Muscle layer of duodenum (tissue), 2 donors: Measurements from ENCODE around the gene GRAP.
"Not testable (repeated sequence)": the region's sequence is repeated elsewhere in the genome, so short reads cannot be mapped to it uniquely, and the experiment has no call there.

Source experiments
- H3K27ac ChIP-seq: one replicate; pipeline ENCODE4 v1.7.0; 2013; ENCODE audit warnings: mild to moderate bottlenecking, low read length
- H3K27me3 ChIP-seq: one replicate; pipeline ENCODE4 v1.7.0; 2013; ENCODE audit warnings: low read depth, mild to moderate bottlenecking, control low read depth, low read length
- H3K36me3 ChIP-seq, 2 donors: one replicate each; pipeline ENCODE4 v1.7.0; 2013; ENCODE audit warnings: low read length in 2 of 2, control low read depth in 1 of 2, mild to moderate bottlenecking in 1 of 2; ENCODE audit not compliant: insufficient read depth in 2 of 2, control insufficient read depth in 1 of 2
- H3K4me1 ChIP-seq, 2 donors: one replicate each; pipeline ENCODE4 v1.7.0; 2013; ENCODE audit warnings: low read length in 2 of 2, mild to moderate bottlenecking in 2 of 2, control low read depth in 1 of 2, moderate library complexity in 1 of 2; ENCODE audit not compliant: insufficient read depth in 2 of 2, control insufficient read depth in 1 of 2
- H3K4me3 ChIP-seq, 2 donors: one replicate each; pipeline ENCODE4 v1.7.0; 2013; ENCODE audit warnings: low read length in 2 of 2, low read depth in 1 of 2, mild to moderate bottlenecking in 1 of 2
- H3K9me3 ChIP-seq, 2 donors: one replicate each; pipeline ENCODE4 v1.7.0; 2013; ENCODE audit warnings: low read length in 2 of 2, control low read depth in 1 of 2, mild to moderate bottlenecking in 1 of 2; ENCODE audit not compliant: control insufficient read depth in 1 of 2
- donor health status: healthy.

Gene GRAP

DNA sequence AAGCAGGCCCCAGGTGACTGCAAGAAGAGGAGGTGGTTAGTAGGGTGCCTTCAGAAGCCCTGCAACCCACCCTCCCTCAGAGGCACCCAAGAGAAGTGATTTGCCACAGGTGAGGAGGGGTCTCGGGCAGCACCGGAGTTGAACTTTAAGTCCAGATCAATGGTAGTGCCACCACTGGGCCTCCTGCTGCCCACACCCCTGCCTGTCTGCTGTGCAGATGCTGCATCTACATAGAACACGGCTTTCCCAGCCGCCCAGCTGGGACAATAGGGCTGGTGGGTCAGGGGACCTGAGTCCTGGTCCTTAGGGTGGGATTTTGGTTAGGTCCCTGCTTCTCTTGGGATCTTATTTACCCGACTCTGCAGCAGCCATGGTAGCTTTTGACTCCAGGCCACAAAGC lies 24.6 kb downstream of the GRAP start:
- Histone ChIP-seq H3K4me1 (no peaks in the 10 kb centered on the region), H3K4me3 (no peak overlapping the region), H3K27me3 (no peaks in the 10 kb centered on the region), H3K9me3 (no peaks in the 10 kb centered on the region), H3K36me3 (no peaks in the 10 kb centered on the region), H3K27ac (no peak overlapping the region)

DNA sequence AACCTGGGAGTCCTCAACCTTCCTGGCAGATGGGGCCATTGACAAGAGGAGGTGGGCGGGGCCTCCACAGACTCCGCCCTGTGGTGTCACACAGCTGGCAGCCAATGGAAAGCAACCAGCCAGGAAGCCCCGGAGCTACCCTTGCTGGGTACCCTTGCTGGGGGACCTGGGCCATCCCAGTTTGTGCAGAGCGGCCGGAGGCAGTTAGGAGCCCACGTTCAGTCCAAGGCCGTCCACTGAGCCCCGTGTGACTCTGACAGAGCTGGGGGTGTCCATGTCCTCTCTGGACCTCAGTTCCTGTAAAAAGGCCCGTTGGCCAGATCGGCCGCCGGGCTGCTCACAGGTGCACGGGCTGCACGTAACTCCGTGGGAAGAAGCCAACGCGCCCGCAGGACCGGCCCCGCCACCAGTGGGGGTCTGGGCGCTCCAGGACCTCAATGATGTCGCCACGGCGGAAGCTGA lies 25.1 kb downstream of the GRAP start:
- no peaks in the 10 kb centered on the region for H3K36me3 ChIP-seq
- H3K27ac ChIP-seq = no peak overlapping the region
- no peaks in the 10 kb centered on the region for H3K27me3 ChIP-seq
- no peak overlapping the region for H3K4me3 ChIP-seq
- no peaks in the 10 kb centered on the region for H3K9me3 ChIP-seq
- no peaks in the 10 kb centered on the region for H3K4me1 ChIP-seq

DNA sequence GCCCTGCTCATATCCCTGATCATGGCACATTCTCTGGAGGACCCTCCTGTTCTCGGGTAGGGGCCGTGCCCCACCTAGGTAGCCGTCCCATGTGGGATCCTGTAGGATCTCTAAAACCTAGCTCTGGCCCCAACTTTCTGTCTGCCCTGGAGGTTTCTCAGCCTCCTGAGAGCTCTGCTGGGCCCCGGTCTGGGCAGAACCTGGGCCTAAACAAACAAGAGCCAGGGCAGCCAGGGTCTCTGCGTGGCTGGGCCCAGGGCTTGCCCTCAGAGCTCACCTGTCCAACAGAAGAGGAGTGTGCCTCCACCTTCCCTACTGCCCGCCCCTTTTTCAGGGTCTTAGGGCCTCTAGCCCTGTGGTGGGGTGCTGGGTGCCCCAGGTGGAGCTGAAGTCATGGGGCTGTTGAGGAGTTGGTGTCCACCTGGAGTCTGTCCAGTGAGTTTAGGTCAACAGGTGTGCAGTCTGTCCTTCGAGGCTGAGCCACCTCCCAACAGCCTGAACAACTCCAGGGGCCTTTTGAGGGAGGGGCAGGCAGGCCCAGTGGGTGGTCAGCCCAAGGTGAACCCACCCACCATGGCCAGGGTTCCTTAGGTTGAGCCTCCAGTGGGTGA lies 25.6 kb downstream of the GRAP start:
- H3K4me3 ChIP-seq, H3K4me1 ChIP-seq, H3K9me3 ChIP-seq, H3K36me3 ChIP-seq, H3K27ac ChIP-seq, H3K27me3 ChIP-seq: not testable (repeated sequence)

DNA sequence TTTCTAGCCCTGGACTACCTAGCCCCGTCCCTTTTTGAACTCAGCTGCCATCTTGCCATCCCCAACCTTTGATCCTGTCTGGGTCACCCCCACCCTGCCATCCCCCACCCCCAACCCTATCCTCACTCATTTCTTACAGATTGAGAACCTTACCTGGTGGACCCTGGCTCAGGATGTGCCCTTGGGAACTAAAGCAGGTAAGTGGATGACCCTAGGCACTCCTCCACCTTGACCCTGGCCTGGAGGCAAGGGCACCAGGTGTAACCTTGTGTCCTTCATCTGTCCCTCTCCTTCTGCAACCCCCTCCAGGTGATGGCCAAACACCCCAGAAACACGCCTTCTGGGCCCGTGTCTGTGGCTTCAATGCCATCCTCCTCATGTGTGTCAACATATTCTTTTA lies 26.7 kb downstream of the GRAP start:
- Histone ChIP-seq H3K27me3 (no peaks in the 10 kb centered on the region), H3K4me3 (no peak overlapping the region), H3K36me3 (no peaks in the 10 kb centered on the region), H3K27ac (no peak overlapping the region), H3K9me3 (no peaks in the 10 kb centered on the region), H3K4me1 (no peaks in the 10 kb centered on the region)

DNA sequence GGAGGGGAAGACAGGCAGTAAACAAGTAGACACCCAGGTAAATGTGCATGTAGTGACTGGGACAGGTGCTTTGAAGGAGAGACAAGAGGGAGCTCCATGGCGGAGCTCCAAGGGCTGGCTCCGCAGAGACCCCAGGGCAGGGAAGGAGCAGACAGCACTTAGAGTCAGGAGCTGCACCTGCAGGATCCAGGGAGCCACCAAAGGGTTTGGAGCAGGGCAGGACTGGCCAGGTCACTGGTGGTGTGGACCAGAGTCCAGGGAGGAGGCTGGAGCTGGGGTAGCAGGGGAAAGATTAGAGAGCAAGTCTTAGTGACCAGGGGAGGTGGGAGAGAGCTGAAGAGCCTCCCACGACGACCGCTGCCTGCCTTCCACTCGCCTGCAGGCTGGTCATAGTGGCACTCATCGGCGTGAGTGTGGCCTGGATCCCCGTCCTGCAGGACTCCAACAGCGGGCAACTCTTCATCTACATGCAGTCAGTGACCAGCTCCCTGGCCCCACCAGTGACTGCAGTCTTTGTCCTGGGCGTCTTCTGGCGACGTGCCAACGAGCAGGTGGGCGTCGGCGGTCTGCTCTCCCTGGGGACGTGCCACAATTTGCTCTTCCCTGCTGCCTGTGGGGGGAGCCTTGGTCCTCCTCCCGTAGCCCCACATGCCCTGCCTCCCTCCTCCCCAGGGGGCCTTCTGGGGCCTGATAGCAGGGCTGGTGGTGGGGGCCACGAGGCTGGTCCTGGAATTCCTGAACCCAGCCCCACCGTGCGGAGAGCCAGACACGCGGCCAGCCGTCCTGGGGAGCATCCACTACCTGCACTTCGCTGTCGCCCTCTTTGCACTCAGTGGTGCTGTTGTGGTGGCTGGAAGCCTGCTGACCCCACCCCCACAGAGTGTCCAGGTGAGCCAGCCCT lies 27.5 kb downstream of the GRAP start:
- no peaks in the 10 kb centered on the region for H3K36me3 ChIP-seq
- no peaks in the 10 kb centered on the region for H3K9me3 ChIP-seq
- no peak overlapping the region for H3K27ac ChIP-seq
- no peak overlapping the region for H3K4me3 ChIP-seq
- no peaks in the 10 kb centered on the region for H3K27me3 ChIP-seq
- H3K4me1 ChIP-seq = no peaks in the 10 kb centered on the region

DNA sequence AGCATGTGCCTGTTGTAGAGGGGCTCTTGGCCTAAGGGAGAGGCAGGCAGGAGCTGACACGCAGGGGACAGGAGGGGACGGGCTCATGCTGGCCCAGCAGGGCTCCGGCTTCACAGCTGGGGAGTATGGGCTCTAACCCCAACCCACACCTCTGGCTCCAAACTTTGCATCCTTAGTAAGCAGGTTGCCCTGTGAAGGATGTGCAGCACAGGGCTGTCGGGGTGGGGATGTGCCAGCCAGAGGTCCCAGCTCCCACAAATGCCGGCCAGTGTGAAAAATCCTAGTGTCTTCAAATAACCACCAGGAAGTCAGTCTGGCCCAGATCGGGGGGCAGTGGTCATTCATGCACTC lies 28.2 kb downstream of the GRAP start:
- Histone ChIP-seq H3K27ac (no peak overlapping the region), H3K9me3 (no peaks in the 10 kb centered on the region), H3K27me3 (no peaks in the 10 kb centered on the region), H3K36me3 (no peaks in the 10 kb centered on the region), H3K4me1 (no peaks in the 10 kb centered on the region), H3K4me3 (no peak overlapping the region)

DNA sequence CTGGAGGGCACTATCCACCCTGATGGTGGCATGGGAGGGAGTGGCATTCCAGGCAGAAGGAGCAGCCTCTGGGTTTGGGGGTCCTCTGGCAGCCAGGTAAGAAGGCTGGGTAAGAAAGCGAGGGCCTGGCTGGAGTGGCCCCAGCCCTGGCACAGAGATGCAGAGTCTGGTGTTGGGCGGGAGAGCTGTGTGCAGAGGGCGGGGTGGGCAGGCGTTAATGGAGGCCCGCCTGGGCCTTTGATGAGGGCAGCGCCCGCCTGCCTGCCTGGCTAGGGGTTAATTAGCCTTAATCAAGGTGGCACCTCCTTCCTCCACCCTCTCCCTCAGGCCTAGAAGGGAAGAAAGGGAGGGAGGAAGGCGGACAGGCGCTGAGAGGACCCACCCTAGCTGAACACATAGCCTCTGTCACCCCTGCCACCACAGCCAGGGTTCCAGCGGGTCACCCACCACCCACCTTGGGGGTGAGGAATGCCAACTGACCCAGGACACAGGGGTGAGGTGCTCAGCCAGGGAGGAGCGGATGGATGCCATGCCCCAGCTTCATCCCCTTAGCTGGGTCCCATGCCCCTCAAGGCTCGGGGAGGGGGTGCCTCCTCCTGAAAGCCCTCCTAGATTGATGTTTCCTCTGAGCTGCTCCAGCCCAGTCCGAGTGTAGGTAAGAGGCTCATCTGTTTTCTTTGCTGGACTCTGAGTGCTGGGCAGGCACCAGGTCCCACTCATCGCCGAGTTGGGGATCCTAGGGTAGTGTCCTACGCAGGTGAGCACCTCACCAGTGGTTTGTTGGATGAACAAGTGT lies 28.8 kb downstream of the GRAP start:
- Histone ChIP-seq H3K9me3 (no peaks in the 10 kb centered on the region), H3K4me3 (no peak overlapping the region), H3K4me1 (no peaks in the 10 kb centered on the region), H3K27me3 (no peaks in the 10 kb centered on the region), H3K36me3 (no peaks in the 10 kb centered on the region), H3K27ac (no peak overlapping the region)

DNA sequence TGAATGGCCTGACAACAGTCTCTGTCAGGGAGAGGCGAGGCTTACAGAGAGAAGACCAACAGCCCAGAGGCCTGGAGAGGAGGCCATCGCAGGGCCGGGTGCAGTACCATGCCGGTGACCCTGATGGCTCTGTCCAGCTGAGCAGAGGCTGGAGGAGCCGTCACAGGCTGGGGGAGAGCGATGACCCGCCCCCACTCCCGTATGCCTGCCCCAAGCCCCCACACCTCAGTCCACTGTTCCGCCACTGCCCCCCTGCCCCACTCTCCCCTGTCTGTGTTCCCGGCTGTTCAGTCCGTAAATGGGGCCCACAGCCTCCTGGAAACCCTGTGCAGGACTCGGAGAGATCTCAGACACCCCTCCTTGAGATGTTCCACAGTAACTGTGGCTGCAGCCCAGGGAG lies 29.4 kb downstream of the GRAP start:
- Histone ChIP-seq H3K9me3 (no peaks in the 10 kb centered on the region), H3K27ac (no peak overlapping the region), H3K36me3 (no peaks in the 10 kb centered on the region), H3K4me1 (no peaks in the 10 kb centered on the region), H3K4me3 (no peak overlapping the region), H3K27me3 (no peaks in the 10 kb centered on the region)

DNA sequence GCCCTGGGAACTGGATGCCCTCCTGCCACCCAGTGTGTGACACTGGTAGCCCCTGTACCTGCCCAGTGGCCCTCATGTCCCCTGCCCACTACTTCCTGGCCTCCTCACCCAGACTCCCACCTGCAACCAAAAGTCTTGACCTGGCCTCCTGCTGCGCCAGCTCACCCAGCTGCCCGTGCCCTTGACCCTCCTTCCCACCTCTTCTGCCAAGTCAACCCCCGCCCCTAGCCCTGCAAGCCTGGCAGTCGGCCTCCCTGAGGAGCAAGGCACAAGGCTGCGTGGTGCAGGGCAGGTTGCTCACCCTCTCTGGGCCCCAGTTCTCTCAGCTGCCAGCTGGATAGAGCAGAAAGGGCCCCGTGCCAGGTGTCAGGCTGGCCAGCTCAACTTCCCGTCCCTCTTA lies 29.9 kb downstream of the GRAP start:
- Histone ChIP-seq H3K27ac (no peak overlapping the region), H3K36me3 (no peaks in the 10 kb centered on the region), H3K4me3 (no peak overlapping the region), H3K27me3 (no peaks in the 10 kb centered on the region), H3K4me1 (no peaks in the 10 kb centered on the region), H3K9me3 (no peaks in the 10 kb centered on the region)

DNA sequence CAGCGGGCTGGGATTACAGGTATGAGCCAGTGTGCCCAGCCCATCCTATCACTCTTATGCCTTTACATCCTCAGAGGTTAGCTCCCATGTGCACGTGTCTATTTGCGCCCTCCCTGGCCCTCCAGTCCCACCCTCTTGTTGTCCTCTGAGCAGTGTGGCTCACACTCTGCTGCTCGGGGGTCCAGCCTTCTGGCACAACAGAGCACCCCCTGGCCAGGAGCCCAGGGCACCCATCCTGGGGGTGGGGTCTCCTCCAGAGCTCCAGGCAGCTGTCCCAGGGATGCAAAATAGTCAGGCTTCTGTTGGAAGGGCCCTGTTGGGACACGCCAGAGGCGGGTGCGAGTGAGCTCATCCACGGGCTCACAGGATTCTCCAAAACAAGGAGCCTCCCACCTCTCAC lies 30.5 kb downstream of the GRAP start:
- H3K27me3 ChIP-seq = no peaks in the 10 kb centered on the region
- no peak overlapping the region for H3K27ac ChIP-seq
- H3K36me3 ChIP-seq = no peaks in the 10 kb centered on the region
- no peak overlapping the region for H3K4me3 ChIP-seq
- no peaks in the 10 kb centered on the region for H3K4me1 ChIP-seq
- H3K9me3 ChIP-seq = no peaks in the 10 kb centered on the region

DNA sequence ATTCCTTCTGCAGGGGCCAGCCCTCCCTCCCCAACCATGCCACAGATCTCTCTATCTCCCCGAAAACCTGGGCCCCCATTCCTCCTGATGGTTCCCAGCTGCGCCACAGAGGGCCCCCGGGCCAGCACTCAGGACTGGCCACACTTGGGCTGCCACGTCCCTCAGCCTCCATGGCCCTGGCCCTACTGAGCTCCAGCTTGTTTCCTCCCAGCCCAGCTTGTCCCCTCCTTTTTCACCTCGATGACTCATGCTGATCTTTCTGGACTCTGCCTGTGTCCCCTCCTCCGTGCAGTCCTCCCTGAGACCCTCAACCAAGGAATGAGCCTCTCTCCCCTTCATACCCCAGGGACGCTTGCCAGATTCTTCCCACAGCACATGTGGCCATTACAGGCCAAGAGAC lies 31.3 kb downstream of the GRAP start:
- H3K36me3 ChIP-seq = no peaks in the 10 kb centered on the region
- H3K27ac ChIP-seq = no peak overlapping the region
- H3K27me3 ChIP-seq = no peaks in the 10 kb centered on the region
- no peak overlapping the region for H3K4me3 ChIP-seq
- H3K4me1 ChIP-seq = no peaks in the 10 kb centered on the region
- no peaks in the 10 kb centered on the region for H3K9me3 ChIP-seq
